Mesendoderm (in vitro differentiated cells): Measurements from ENCODE around the gene CNOT1.
A peak's percentile ranks its signal among the peaks of the same experiment; 100 is the strongest.

Experiments
- DNase-seq: peaks from one replicate; pipeline ENCODE4 v3.0.0; 2013
- H2AK5ac ChIP-seq: 2 replicates; pipeline ENCODE4 v1.6.1; 2013; ENCODE audit warnings: low read length, inconsistent platforms
- H2BK120ac ChIP-seq: 2 replicates; pipeline ENCODE4 v1.6.1; 2013; ENCODE audit warnings: low read depth, mild to moderate bottlenecking, low read length, moderate library complexity, mixed read lengths
- H2BK15ac ChIP-seq: replicated peaks from 2 replicates; pipeline ENCODE4 v1.6.1; 2013; ENCODE audit warnings: low read depth, mild to moderate bottlenecking, moderate library complexity
- H2BK5ac ChIP-seq: 2 replicates; pipeline ENCODE4 v1.6.1; 2013; ENCODE audit warnings: low read length, inconsistent platforms
- H3K18ac ChIP-seq: 2 replicates; pipeline ENCODE4 v1.6.1; 2013; ENCODE audit warnings: mild to moderate bottlenecking, low read length, mixed read lengths
- H3K23ac ChIP-seq: one replicate; pipeline ENCODE4 v1.6.1; 2013; ENCODE audit warnings: low read length
- H3K27ac ChIP-seq: 2 replicates; pipeline ENCODE4 v1.5.1; 2013; ENCODE audit warnings: low read depth, mild to moderate bottlenecking, inconsistent platforms, low read length, moderate library complexity
- H3K27me3 ChIP-seq: 2 replicates; pipeline ENCODE4 v1.6.1; 2013; ENCODE audit warnings: low read length, control low read depth, mild to moderate bottlenecking, inconsistent platforms; ENCODE audit not compliant: insufficient read depth, poor library complexity
- H3K36me3 ChIP-seq: 2 replicates; pipeline ENCODE4 v1.6.1; 2013; ENCODE audit warnings: low read length, inconsistent platforms; ENCODE audit not compliant: control insufficient read depth, insufficient read depth
- H3K4ac ChIP-seq: one replicate; pipeline ENCODE4 v1.6.1; 2013; ENCODE audit warnings: low read depth, mild to moderate bottlenecking, low read length, moderate library complexity
- H3K4me1 ChIP-seq: 2 replicates; pipeline ENCODE4 v1.6.1; 2013; ENCODE audit warnings: low read depth, low read length, inconsistent platforms; ENCODE audit not compliant: control insufficient read depth
- H3K4me2 ChIP-seq: 2 replicates; pipeline ENCODE4 v1.6.1; 2013; ENCODE audit warnings: low read length
- H3K4me3 ChIP-seq: 2 replicates; pipeline ENCODE4 v1.5.1; 2013; ENCODE audit warnings: mild to moderate bottlenecking, low read length
- H3K56ac ChIP-seq: one replicate; pipeline ENCODE4 v1.6.1; 2013; ENCODE audit warnings: low read length
- H3K79me1 ChIP-seq: 2 replicates; pipeline ENCODE4 v1.6.1; 2013; ENCODE audit warnings: low read length, inconsistent platforms
- H3K79me2 ChIP-seq: 2 replicates; pipeline ENCODE4 v1.6.1; 2013; ENCODE audit warnings: mild to moderate bottlenecking, low read length; ENCODE audit not compliant: control insufficient read depth, insufficient read depth
- H3K9ac ChIP-seq: 2 replicates; pipeline ENCODE4 v1.6.1; 2013; ENCODE audit warnings: low read length, inconsistent platforms
- H4K5ac ChIP-seq: one replicate; pipeline ENCODE4 v1.6.1; 2013; ENCODE audit warnings: low read length
- H4K8ac ChIP-seq: one replicate; pipeline ENCODE4 v1.6.1; 2013; ENCODE audit warnings: low read depth, mild to moderate bottlenecking, control low read depth, low read length, moderate library complexity
- WGBS: extraction: QIAGEN DNeasy Blood & Tissue Kit; methylation state at CpG from one replicate; pipeline ENCODE4 v1.1.7; 2013; ENCODE audit warnings: low lambda C conversion rate, missing lambda C conversion rate; ENCODE audit not compliant: insufficient coverage; ENCODE audit errors: extremely low coverage; 5-methylcytosine and 5-hydroxymethylcytosine counted together

The CNOT1 gene

DNA sequence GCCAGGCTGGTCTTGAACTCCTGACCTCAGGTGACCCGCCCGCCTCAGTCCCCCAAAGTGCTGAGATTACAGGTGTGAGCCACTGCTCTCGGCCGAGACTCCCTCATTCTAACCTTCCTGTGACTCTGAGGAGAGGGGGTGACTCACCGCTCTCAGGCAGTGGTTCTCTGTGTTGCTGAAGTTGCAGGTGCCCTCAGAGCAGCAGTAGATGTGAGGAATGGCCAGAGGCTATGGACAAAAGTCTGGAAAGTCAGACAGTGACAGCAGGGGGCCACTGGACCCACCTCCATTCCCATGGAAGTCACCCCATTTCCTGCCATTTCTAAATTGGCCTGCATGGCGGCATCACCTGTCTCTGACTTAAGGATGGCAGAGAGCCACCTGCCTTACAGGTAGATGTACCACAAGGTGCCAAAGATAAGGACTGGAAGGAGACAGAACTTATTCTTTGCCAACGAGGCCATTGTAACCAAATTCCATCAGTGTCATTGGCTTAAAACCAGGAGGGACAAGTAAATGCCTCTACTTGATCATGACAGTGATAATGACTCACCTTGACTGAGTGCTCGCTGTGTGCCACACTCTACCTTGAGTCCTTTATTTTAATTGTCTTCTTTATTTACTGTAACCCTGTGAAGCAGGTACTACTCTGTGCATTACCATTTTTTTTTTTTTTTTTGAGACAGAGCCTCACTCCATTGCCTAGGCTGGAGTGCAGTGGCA lies 15.3 kb upstream of the CNOT1 start:
- no peaks in the 10 kb centered on the region for H3K79me1 ChIP-seq
- H3K18ac ChIP-seq: no peak overlapping the region
- H3K79me2 ChIP-seq: no peaks in the 10 kb centered on the region
- no peak overlapping the region for H2AK5ac ChIP-seq
- no peak overlapping the region for H2BK120ac ChIP-seq
- H3K27me3 ChIP-seq: no peaks in the 10 kb centered on the region
- no peak overlapping the region for H4K5ac ChIP-seq
- no peak overlapping the region for H3K56ac ChIP-seq
- H3K4me1 ChIP-seq: no peaks in the 10 kb centered on the region
- DNase-seq: no peak
- no CpG with 5 or more reads among the region's 8 CpGs for WGBS
- H3K27ac ChIP-seq: no peak overlapping the region
- H3K4me2 ChIP-seq: no peak overlapping the region
- no peak overlapping the region for H2BK15ac ChIP-seq
- H4K8ac ChIP-seq: no peak overlapping the region
- no peak overlapping the region for H3K23ac ChIP-seq
- H2BK5ac ChIP-seq: no peak overlapping the region
- H3K9ac ChIP-seq: no peak overlapping the region
- no peak overlapping the region for H3K4me3 ChIP-seq
- no peaks in the 10 kb centered on the region for H3K36me3 ChIP-seq
- H3K4ac ChIP-seq: no peak overlapping the region

DNA sequence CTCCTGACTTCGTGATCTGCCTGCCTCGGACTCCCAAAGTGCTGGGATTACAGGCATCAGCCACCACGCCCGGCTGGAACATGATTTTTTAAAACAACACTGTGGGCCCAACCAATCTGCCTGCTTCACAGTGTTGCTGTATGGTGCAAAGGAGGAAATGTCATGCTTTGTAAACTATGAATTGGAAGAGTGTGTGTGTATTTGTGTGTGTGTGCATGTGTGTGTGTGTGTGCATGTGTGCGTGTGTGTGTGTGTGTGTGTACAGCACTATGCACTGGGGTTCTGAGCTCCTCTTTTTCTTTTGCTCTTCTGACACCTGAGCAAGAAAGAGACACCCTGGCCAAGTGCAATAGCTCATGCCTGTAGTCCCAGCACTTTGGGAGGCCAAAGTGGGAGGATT lies 14.5 kb upstream of the CNOT1 start:
- Histone ChIP-seq H3K27ac (no peak overlapping the region), H3K79me1 (no peaks in the 10 kb centered on the region), H3K79me2 (no peaks in the 10 kb centered on the region), H2BK120ac (no peak overlapping the region), H3K4me2 (no peak overlapping the region), H3K4ac (no peak overlapping the region), H2AK5ac (no peak overlapping the region), H2BK15ac (no peak overlapping the region), H3K23ac (no peak overlapping the region), H3K56ac (no peak overlapping the region), H3K9ac (no peak overlapping the region), H3K4me3 (no peak overlapping the region), H4K8ac (no peak overlapping the region), H3K27me3 (no peaks in the 10 kb centered on the region), H3K36me3 (no peaks in the 10 kb centered on the region), H3K18ac (no peak overlapping the region), H3K4me1 (no peaks in the 10 kb centered on the region), H2BK5ac (no peak overlapping the region), H4K5ac (no peak overlapping the region)
- WGBS: no CpG with 5 or more reads among the region's 5 CpGs
- no peak for DNase-seq

DNA sequence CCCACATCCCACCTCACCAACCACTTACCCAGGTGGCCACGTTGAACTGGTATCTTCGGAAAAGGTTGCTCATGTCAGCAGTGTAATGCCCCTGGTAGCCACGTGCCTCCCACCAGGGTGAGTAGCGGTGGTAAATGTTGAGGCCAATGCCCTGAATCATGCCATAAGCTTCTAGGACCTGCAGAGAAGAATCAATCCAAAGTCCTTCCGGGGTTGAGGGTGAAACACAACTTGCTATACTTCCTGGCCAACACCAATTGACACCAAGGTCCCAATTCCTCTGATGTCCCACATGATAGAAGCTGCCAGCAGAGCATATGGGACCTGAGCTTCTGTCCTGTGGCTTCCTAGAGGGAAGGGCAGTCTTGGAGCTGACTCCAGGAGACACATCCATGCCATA lies 11.3 kb upstream of the CNOT1 start:
- Histone ChIP-seq H3K23ac (no peak overlapping the region), H3K79me1 (no peaks in the 10 kb centered on the region), H3K18ac (no peak overlapping the region), H2BK120ac (no peak overlapping the region), H3K36me3 (no peaks in the 10 kb centered on the region), H3K4me1 (no peaks in the 10 kb centered on the region), H2AK5ac (no peak overlapping the region), H4K8ac (no peak overlapping the region), H3K4me3 (no peak overlapping the region), H3K9ac (no peak overlapping the region), H3K4ac (no peak overlapping the region), H4K5ac (no peak overlapping the region), H2BK15ac (no peak overlapping the region), H3K79me2 (no peaks in the 10 kb centered on the region), H3K56ac (no peak overlapping the region), H3K4me2 (no peak overlapping the region), H2BK5ac (no peak overlapping the region), H3K27ac (no peak overlapping the region), H3K27me3 (no peaks in the 10 kb centered on the region)
- WGBS: no CpG with 5 or more reads among the region's 5 CpGs
- DNase-seq: no peak

DNA sequence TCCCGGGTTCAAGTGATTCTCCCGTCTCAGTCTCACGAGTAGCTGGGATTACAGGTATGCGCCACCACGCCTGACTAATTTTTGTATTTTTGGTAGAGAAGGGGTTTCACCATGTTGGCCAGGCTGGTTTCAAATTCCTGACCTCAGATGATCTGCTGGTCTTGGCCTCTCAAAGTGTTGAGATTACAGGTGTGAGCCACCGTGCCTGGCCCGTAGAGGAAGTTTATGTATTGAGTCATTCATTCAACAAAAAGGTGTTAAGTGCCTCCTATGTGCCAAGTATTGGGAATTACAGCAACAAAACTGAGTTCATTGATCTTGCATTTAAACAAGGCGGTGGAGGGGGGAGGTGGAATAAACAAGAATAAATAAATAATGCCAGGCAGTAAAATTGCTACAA lies 10.2 kb upstream of the CNOT1 start:
- Histone ChIP-seq H2BK120ac (no peak overlapping the region), H3K27ac (no peak overlapping the region), H4K8ac (no peak overlapping the region)

DNA sequence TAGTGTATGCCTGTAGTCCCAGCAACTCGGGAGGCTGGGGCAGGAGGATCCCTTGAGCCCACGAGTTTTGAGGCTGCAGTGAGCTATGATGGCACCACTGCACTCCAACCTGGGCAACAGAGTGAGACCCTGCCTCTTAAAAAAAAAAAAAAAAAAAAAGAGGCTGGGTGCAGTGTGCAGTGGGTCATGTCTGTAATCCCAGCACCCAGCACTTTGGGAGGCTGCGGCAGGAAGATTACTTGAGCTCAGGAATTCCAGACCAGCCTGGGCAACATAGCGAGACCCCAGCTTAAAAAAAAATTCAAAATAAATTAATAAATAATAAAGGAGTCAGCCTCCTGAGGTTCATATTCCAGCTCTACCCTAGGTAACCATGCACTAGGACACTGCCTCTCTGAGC lies 9.6 kb upstream of the CNOT1 start:
- no peaks in the 10 kb centered on the region for H3K79me2 ChIP-seq
- H3K4ac ChIP-seq: no peak overlapping the region
- no peak overlapping the region for H4K8ac ChIP-seq
- no peak overlapping the region for H4K5ac ChIP-seq
- no peak overlapping the region for H3K18ac ChIP-seq
- H3K9ac ChIP-seq: no peak overlapping the region
- H3K4me1 ChIP-seq: no peaks in the 10 kb centered on the region
- no peak overlapping the region for H2BK5ac ChIP-seq
- no peak overlapping the region for H3K27ac ChIP-seq
- H3K36me3 ChIP-seq: no peaks in the 10 kb centered on the region
- no peak overlapping the region for H2AK5ac ChIP-seq
- H2BK120ac ChIP-seq: no peak overlapping the region
- H3K23ac ChIP-seq: no peak overlapping the region
- no CpG with 5 or more reads among the region's 4 CpGs for WGBS
- H3K4me3 ChIP-seq: no peak overlapping the region
- H3K27me3 ChIP-seq: no peaks in the 10 kb centered on the region
- no peaks in the 10 kb centered on the region for H3K79me1 ChIP-seq
- no peak overlapping the region for H3K56ac ChIP-seq
- no peak overlapping the region for H3K4me2 ChIP-seq
- H2BK15ac ChIP-seq: no peak overlapping the region
- no peak for DNase-seq

More for the DNA sequence above, 10.2 kb upstream of the CNOT1 start:
- Histone ChIP-seq H2AK5ac (no peak overlapping the region), H3K18ac (no peak overlapping the region), H3K36me3 (no peaks in the 10 kb centered on the region), H3K79me1 (no peaks in the 10 kb centered on the region), H3K4ac (no peak overlapping the region), H3K9ac (no peak overlapping the region), H3K4me2 (no peak overlapping the region), H3K27me3 (no peaks in the 10 kb centered on the region), H3K56ac (no peak overlapping the region), H2BK15ac (no peak overlapping the region), H4K5ac (no peak overlapping the region), H2BK5ac (no peak overlapping the region), H3K23ac (no peak overlapping the region), H3K4me3 (no peak overlapping the region), H3K79me2 (no peaks in the 10 kb centered on the region), H3K4me1 (no peaks in the 10 kb centered on the region)
- WGBS: no CpG with 5 or more reads among the region's 8 CpGs
- peak; percentile 35 for DNase-seq
